Cerebellar nuclear complex (tissue), 1 donor: ENCODE results near the gene PRKN.
"Not testable (repeated sequence)": the region's sequence is repeated elsewhere in the genome, so short reads cannot be mapped to it uniquely, and the experiment has no call there.

Experiments used
- DNase-seq, 2 experiments: peaks; one replicate each; lab custom pipeline; 2025; lab: John Stamatoyannopoulos, UW

PRKN gene

GRCh38 chr6:161908872-161909271 is 818.7 kb downstream of the PRKN start:
- DNase-seq, result no peak

- no peak for DNase-seq
Measured at GRCh38 chr6:161906571-161906970, 821.0 kb downstream of the PRKN start.

- DNase-seq, result no peak
Measured at GRCh38 chr6:161903584-161904212, 823.9 kb downstream of the PRKN start.

- DNase-seq, result no peak
Measured at GRCh38 chr6:161901740-161902426, 825.7 kb downstream of the PRKN start.

GRCh38 chr6:161894436-161894835 is 833.1 kb downstream of the PRKN start:
- no peak for DNase-seq

GRCh38 chr6:161891542-161891941 is 836.0 kb downstream of the PRKN start:
- no peak for DNase-seq

GRCh38 chr6:161890832-161891297 is 836.7 kb downstream of the PRKN start:
- DNase-seq, result no peak

GRCh38 chr6:161890133-161890831 is 837.3 kb downstream of the PRKN start:
- DNase-seq, result no peak

GRCh38 chr6:161889324-161889723 is 838.2 kb downstream of the PRKN start:
- DNase-seq, result no peak

GRCh38 chr6:161886545-161886944 is 841.0 kb downstream of the PRKN start:
- DNase-seq, result not testable (repeated sequence)

GRCh38 chr6:161884782-161885181 is 842.8 kb downstream of the PRKN start:
- no peak for DNase-seq

- no peak for DNase-seq
Measured at GRCh38 chr6:161882196-161882765, 845.3 kb downstream of the PRKN start.

GRCh38 chr6:161880056-161880455 is 847.5 kb downstream of the PRKN start:
- no peak for DNase-seq

GRCh38 chr6:161876231-161876630 is 851.3 kb downstream of the PRKN start:
- DNase-seq, result no peak

GRCh38 chr6:161870236-161870901 is 857.2 kb downstream of the PRKN start:
- DNase-seq, result no peak

GRCh38 chr6:161869491-161869890 is 858.1 kb downstream of the PRKN start:
- no peak for DNase-seq

- no peak for DNase-seq
Measured at GRCh38 chr6:161866570-161866969, 861.0 kb downstream of the PRKN start.

- DNase-seq, result not testable (repeated sequence)
Measured at GRCh38 chr6:161861061-161861460, 866.5 kb downstream of the PRKN start.

GRCh38 chr6:161853657-161854056 is 873.9 kb downstream of the PRKN start:
- no peak for DNase-seq

- not testable (repeated sequence) for DNase-seq
Measured at GRCh38 chr6:161851486-161851885, 876.1 kb downstream of the PRKN start.

- DNase-seq, result no peak
Measured at GRCh38 chr6:161850562-161850961, 877.0 kb downstream of the PRKN start.

- DNase-seq, result no peak
Measured at GRCh38 chr6:161847628-161848027, 879.9 kb downstream of the PRKN start.
